GM12878 (cell line): ENCODE data around the gene OPN1MW3. TPM values are rescaled to one million over a fixed set of nuclear protein-coding genes. Genes with fewer than 3 reads are reported as not detected.

Source experiments
- ATAC-seq: fragments of 200-7000 bp; cut with Tn5 transposase; 3 replicates; pipeline ENCODE4 v1.9.1; 2020; ENCODE audit warnings: mild to moderate bottlenecking, moderate library complexity
- BruUV-seq: library from RNA; stranded (reverse); fragments of 400-500 nt; replicated peaks from 2 replicates; lab custom pipeline; 2021; lab: Mats Ljungman, UMichigan
- CTCF ChIA-PET: fragments of 300-600 bp; sonication (Branson Sonifier 250); formaldehyde crosslinking; extraction: SDS; loops from one replicate; lab custom pipeline; 2021; ENCODE audit warnings: inconsistent platforms; lab: Yijun Ruan, JAX
- POLR2A ChIA-PET: fragments of 350-600 bp; formaldehyde crosslinking; extraction: SDS; loops from one replicate; lab custom pipeline; 2021; ENCODE audit warnings: inconsistent platforms; lab: Charles Lee
- RAD21 ChIA-PET: fragments of 300-600 bp; sonication (Branson Sonifier 250); formaldehyde crosslinking; loops from one replicate; lab custom pipeline; 2023; ENCODE audit warnings: antibody characterized with exemption; ENCODE audit not compliant: unreplicated experiment; lab: Charles Lee
- SMC1A ChIA-PET: fragments of 300-600 bp; sonication (Branson Sonifier 250); formaldehyde crosslinking; loops from one replicate; lab custom pipeline; 2023; ENCODE audit not compliant: unreplicated experiment, uncharacterized antibody; lab: Charles Lee
- DNase-seq: peaks from one replicate; pipeline ENCODE4 v3.0.0-alpha.2; 2011; ENCODE audit warnings: low read depth, low spot score
- FAIRE-seq: peaks from 3 replicates; lab custom pipeline; 2011; peaks lifted over from hg19 to GRCh38; lab: Jason Lieb, UNC
- H2AFZ ChIP-seq: 2 replicates; pipeline ENCODE4 v1.6.0; 2011; ENCODE audit warnings: low read depth, low read length, control low read depth; ENCODE audit not compliant: control insufficient read depth
- H3K27ac ChIP-seq: 2 replicates; pipeline ENCODE4 v1.5.1; 2011; ENCODE audit warnings: control low read depth; ENCODE audit not compliant: control insufficient read depth, insufficient read depth
- H3K27me3 ChIP-seq, 2 experiments: replicated peaks in 1 of 2; 2 replicates each; pipeline versions ENCODE4 v1.6.0 to v1.6.1; 2011; ENCODE audit warnings: low read length in 1 of 2; ENCODE audit not compliant: control insufficient read depth in 2 of 2, insufficient read depth in 2 of 2
- H3K36me3 ChIP-seq, 2 experiments: 2 replicates each; pipeline ENCODE4 v1.5.1; 2011; ENCODE audit warnings: low read length in 1 of 2; ENCODE audit not compliant: control insufficient read depth in 2 of 2, insufficient read depth in 2 of 2
- H3K4me1 ChIP-seq: 2 replicates; pipeline ENCODE4 v1.6.1; 2011; ENCODE audit warnings: mild to moderate bottlenecking, low read length, moderate library complexity, mixed read lengths; ENCODE audit not compliant: control insufficient read depth, insufficient read depth
- H3K4me2 ChIP-seq: 2 replicates; pipeline ENCODE4 v1.6.0; 2011; ENCODE audit warnings: control low read depth; ENCODE audit not compliant: control insufficient read depth, insufficient read depth
- H3K4me3 ChIP-seq: fragments of 200-600 bp; sonication (generic); 2 replicates; pipeline ENCODE4 v1.5.1; 2016
- H3K79me2 ChIP-seq: 2 replicates; pipeline ENCODE4 v1.6.0; 2011; ENCODE audit warnings: low read length; ENCODE audit not compliant: control insufficient read depth, insufficient read depth
- H3K9ac ChIP-seq: 2 replicates; pipeline ENCODE4 v1.8.0; 2011; ENCODE audit warnings: low read length, control low read depth, mixed read lengths; ENCODE audit not compliant: control insufficient read depth, insufficient read depth
- H3K9me3 ChIP-seq: replicated peaks from 3 replicates; pipeline ENCODE4 v1.5.1; 2011; ENCODE audit warnings: mild to moderate bottlenecking, low read length; ENCODE audit not compliant: control insufficient read depth, insufficient read depth
- H4K20me1 ChIP-seq: 2 replicates; pipeline ENCODE4 v1.6.0; 2011; ENCODE audit not compliant: control insufficient read depth, insufficient read depth
- BHLHE40 ChIP-seq, 2 experiments: fragments of 450-650 bp in 1 of 2; IDR thresholded peaks; 2 replicates each; pipeline ENCODE4 v1.6.1; 2011 to 2017; ENCODE audit warnings: low read depth in 2 of 2, borderline replicate concordance in 1 of 2, improper control_type of control experiment in 1 of 2, low read length in 1 of 2, mild to moderate bottlenecking in 1 of 2
- CBX3 ChIP-seq: fragments of 200-600 bp; sonication (generic); IDR thresholded peaks from 2 replicates; pipeline ENCODE4 v1.6.1; 2016; ENCODE audit warnings: low read depth, borderline replicate concordance
- CBX5 ChIP-seq: sonication (generic); IDR thresholded peaks from 2 replicates; pipeline ENCODE4 v1.6.1; 2016; ENCODE audit warnings: low read depth, moderate library complexity, mild to moderate bottlenecking, inconsistent platforms
- NR2C2 ChIP-seq: IDR thresholded peaks from 2 replicates; pipeline ENCODE4 v1.6.1; 2011; ENCODE audit warnings: borderline replicate concordance, low read depth; ENCODE audit not compliant: control insufficient read depth, insufficient read length
- POU2F2 ChIP-seq: IDR thresholded peaks from 3 replicates; pipeline ENCODE4 v1.6.1; 2011; ENCODE audit warnings: low read depth, mild to moderate bottlenecking, low read length, borderline replicate concordance
- RAD21 ChIP-seq: IDR thresholded peaks from 2 replicates; pipeline ENCODE4 v1.6.1; 2011; ENCODE audit warnings: mild to moderate bottlenecking, low read depth, low read length, moderate library complexity; ENCODE audit not compliant: insufficient read depth
- SIN3A ChIP-seq: IDR thresholded peaks from 2 replicates; pipeline ENCODE4 v1.6.1; 2012; ENCODE audit warnings: low read depth, low read length, improper control_type of control experiment
- SMARCA5 ChIP-seq: fragments of 450-650 bp; IDR thresholded peaks from 2 replicates; pipeline ENCODE4 v1.6.1; 2017; ENCODE audit warnings: mild to moderate bottlenecking
- SMC3 ChIP-seq: IDR thresholded peaks from 2 replicates; pipeline ENCODE4 v1.6.1; 2011; ENCODE audit warnings: low read length, improper control_type of control experiment, borderline replicate concordance
- TAF1 ChIP-seq: IDR thresholded peaks from 2 replicates; pipeline ENCODE4 v1.6.1; 2011; ENCODE audit warnings: mild to moderate bottlenecking, low read depth, low read length, borderline replicate concordance
- TARDBP ChIP-seq: IDR thresholded peaks from 2 replicates; pipeline ENCODE4 v1.6.1; 2016; ENCODE audit warnings: borderline replicate concordance
- ZNF217 ChIP-seq: fragments of 450-650 bp; IDR thresholded peaks from 2 replicates; pipeline ENCODE4 v1.6.1; 2017; ENCODE audit warnings: antibody characterized with exemption, mild to moderate bottlenecking
- ZNF622 ChIP-seq: fragments of 450-650 bp; IDR thresholded peaks from 2 replicates; pipeline ENCODE4 v1.6.1; 2017; ENCODE audit warnings: mild to moderate bottlenecking, inconsistent platforms
- WGBS: methylation state at CpG from one replicate; pipeline ENCODE4 v1.1.6; 2016; ENCODE audit warnings: low lambda C conversion rate; ENCODE audit not compliant: insufficient replicate concordance, insufficient coverage; ENCODE audit errors: missing lambda C conversion rate; 5-methylcytosine and 5-hydroxymethylcytosine counted together
- in situ Hi-C: fragments of 300-500 bp; cut with MboI; formaldehyde crosslinking; loops from 9 replicates; pipeline ENCODE4 v1.14.3; 2018; ENCODE audit warnings: mixed read lengths
- intact Hi-C: fragments of 100-400 bp; cut with micrococcal nuclease; formaldehyde crosslinking; loops from one replicate; pipeline ENCODE4 v1.14.2; 2022; ENCODE audit not compliant: unreplicated experiment
- polyA plus RNA-seq, 11 experiments: library from polyadenylated mRNA; depleted of rRNA in 4 of 11; unstranded in 6 of 11; stranded (reverse) in 5 of 11; fragments of >200 nt; fragmentation: Nextera tagmentation in 4 of 11; fragmentation: Illumina TruSeq in 1 of 11; extraction: Ambion mirVana in 4 of 11; extraction: Trizol in 1 of 11; gene quantifications; 1 replicate in 1 of 11; 2 replicates in 10 of 11; pipeline versions ENCODE4 v1.2.1 to v1.2.3, GENCODE V29; 2011 to 2016; ENCODE audit warnings: inconsistent platforms in 2 of 11, missing spikeins in 2 of 11, low read depth in 1 of 11
- total RNA-seq, 4 experiments: library from RNA; depleted of rRNA in 3 of 4; stranded (reverse); fragments of >200 nt in 3 of 4; fragmentation: Illumina TruSeq in 1 of 4; extraction: Trizol in 1 of 4; gene quantifications; 2 replicates each; pipeline versions ENCODE4 v1.2.1 to v1.2.3, GENCODE V29; 2013 to 2021
- TF ChIP-seq, protein P1 (sequence below): fragments of 450-650 bp; formaldehyde crosslinking; IDR thresholded peaks from 2 replicates; pipeline ENCODE4 v1.4.0; 2020; ENCODE audit warnings: mild to moderate bottlenecking, moderate library complexity
- TF ChIP-seq, protein P2 (sequence below): fragments of 450-650 bp; IDR thresholded peaks from 2 replicates; pipeline ENCODE4 v1.6.1; 2016; ENCODE audit warnings: mild to moderate bottlenecking
- TF ChIP-seq, protein P3 (sequence below), 3 experiments: IDR thresholded peaks in 2 of 3; conservative IDR thresholded peaks in 1 of 3; 2 replicates each; pipeline ENCODE4 v1.5.1; 2011; ENCODE audit warnings: low read depth in 3 of 3, low read length in 3 of 3, mild to moderate bottlenecking in 3 of 3, control low read depth in 2 of 3, moderate library complexity in 2 of 3, inconsistent platforms in 1 of 3, mixed read lengths in 1 of 3; ENCODE audit not compliant: control insufficient read depth in 2 of 3, insufficient read depth in 1 of 3; ENCODE audit errors: extremely low read depth in 1 of 3

OPN1MW3 gene
- total and polyA plus RNA-seq, 10 of the 15 experiments (the other 5 are each of a cell fraction or from before 2014, with no cell fraction given): not detected

DNA sequence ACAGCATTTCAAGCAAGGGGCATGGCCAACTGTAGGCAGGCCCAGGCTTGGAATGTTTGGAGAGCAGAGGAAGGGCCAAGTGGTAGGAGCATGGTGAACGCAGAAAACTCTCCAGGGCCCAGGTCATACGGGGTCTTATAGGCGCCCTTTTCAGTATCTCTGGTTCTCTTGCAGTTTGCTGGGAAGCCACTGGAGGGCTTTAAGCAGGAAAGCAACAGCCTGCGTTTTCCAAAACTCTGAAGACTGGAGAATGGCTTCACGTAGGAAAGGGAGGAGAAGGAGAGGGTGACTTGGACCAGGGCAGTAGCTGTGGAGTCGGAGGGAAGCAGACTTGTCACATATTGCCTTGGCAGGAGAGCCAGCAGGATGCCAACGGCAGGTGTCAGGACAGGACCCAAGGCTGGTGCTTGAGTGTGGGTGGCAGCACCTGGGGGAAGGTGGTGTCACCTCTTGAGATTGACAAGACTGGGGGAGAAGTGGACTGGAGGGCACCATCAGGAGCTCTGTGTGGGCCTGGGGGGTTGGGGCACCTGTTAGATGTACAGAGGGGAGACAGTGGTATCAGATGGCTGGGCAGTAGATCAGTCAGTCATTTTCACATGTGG, 60.1 kb downstream of the OPN1MW3 start:
- in situ Hi-C loops (loop anchor here (25.0 kb wide), 1 partner anchor 180 kb away; the partner anchor contains the start of gene OPN1LW), intact Hi-C loops (loop anchor here (2.0 kb wide), 1 partner anchor 217 kb away; no protein-coding TSS in a partner anchor)
- ChIA-PET RAD21 (no interaction called here), POLR2A (interaction anchor here (0.6 kb wide), 1 partner anchor 78 kb away, joined by 4 read pairs; no protein-coding TSS in a partner anchor), CTCF (interaction anchor here (1.2 kb wide), 1 partner anchor 16 kb away, joined by 3 read pairs; no protein-coding TSS in a partner anchor), SMC1A (no interaction called here)
- Histone ChIP-seq H3K36me3 (no peaks in the 10 kb centered on the region), H3K9me3 (no peaks in the 10 kb centered on the region; the same call in 2 of the 3 replicates), H3K4me2 (no peak overlapping the region), H3K4me1 (peaks cover 16% of the 10 kb centered on the region), H3K27me3 (no peaks in the 10 kb centered on the region), H3K4me3 (no peak overlapping the region), H4K20me1 (no peaks in the 10 kb centered on the region), H3K79me2 (no peaks in the 10 kb centered on the region), H3K9ac (no peak overlapping the region), H2AFZ (no peak overlapping the region), H3K27ac (no peak overlapping the region)
- BruUV-seq: no TSS peak
- ATAC-seq (no peak), DNase-seq (no peak), FAIRE-seq (no peak)
- TF ChIP-seq CBX5: no peak
- TF ChIP-seq, protein P1, sequence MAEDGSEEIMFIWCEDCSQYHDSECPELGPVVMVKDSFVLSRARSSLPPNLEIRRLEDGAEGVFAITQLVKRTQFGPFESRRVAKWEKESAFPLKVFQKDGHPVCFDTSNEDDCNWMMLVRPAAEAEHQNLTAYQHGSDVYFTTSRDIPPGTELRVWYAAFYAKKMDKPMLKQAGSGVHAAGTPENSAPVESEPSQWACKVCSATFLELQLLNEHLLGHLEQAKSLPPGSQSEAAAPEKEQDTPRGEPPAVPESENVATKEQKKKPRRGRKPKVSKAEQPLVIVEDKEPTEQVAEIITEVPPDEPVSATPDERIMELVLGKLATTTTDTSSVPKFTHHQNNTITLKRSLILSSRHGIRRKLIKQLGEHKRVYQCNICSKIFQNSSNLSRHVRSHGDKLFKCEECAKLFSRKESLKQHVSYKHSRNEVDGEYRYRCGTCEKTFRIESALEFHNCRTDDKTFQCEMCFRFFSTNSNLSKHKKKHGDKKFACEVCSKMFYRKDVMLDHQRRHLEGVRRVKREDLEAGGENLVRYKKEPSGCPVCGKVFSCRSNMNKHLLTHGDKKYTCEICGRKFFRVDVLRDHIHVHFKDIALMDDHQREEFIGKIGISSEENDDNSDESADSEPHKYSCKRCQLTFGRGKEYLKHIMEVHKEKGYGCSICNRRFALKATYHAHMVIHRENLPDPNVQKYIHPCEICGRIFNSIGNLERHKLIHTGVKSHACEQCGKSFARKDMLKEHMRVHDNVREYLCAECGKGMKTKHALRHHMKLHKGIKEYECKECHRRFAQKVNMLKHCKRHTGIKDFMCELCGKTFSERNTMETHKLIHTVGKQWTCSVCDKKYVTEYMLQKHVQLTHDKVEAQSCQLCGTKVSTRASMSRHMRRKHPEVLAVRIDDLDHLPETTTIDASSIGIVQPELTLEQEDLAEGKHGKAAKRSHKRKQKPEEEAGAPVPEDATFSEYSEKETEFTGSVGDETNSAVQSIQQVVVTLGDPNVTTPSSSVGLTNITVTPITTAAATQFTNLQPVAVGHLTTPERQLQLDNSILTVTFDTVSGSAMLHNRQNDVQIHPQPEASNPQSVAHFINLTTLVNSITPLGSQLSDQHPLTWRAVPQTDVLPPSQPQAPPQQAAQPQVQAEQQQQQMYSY: no peak
- no peak for TF ChIP-seq SMARCA5
- TF ChIP-seq POU2F2: no peak
- TF ChIP-seq NR2C2: no peak
- TF ChIP-seq, protein P2, sequence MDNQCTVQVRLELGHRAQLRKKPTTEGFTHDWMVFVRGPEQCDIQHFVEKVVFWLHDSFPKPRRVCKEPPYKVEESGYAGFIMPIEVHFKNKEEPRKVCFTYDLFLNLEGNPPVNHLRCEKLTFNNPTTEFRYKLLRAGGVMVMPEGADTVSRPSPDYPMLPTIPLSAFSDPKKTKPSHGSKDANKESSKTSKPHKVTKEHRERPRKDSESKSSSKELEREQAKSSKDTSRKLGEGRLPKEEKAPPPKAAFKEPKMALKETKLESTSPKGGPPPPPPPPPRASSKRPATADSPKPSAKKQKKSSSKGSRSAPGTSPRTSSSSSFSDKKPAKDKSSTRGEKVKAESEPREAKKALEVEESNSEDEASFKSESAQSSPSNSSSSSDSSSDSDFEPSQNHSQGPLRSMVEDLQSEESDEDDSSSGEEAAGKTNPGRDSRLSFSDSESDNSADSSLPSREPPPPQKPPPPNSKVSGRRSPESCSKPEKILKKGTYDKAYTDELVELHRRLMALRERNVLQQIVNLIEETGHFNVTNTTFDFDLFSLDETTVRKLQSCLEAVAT: no peak
- no peak for TF ChIP-seq TAF1
- no peak for TF ChIP-seq SIN3A
- TF ChIP-seq TARDBP: no peak
- peak; percentile 26; the same call in 1 of the 2 replicates for TF ChIP-seq SMC3
- TF ChIP-seq, protein P3, sequence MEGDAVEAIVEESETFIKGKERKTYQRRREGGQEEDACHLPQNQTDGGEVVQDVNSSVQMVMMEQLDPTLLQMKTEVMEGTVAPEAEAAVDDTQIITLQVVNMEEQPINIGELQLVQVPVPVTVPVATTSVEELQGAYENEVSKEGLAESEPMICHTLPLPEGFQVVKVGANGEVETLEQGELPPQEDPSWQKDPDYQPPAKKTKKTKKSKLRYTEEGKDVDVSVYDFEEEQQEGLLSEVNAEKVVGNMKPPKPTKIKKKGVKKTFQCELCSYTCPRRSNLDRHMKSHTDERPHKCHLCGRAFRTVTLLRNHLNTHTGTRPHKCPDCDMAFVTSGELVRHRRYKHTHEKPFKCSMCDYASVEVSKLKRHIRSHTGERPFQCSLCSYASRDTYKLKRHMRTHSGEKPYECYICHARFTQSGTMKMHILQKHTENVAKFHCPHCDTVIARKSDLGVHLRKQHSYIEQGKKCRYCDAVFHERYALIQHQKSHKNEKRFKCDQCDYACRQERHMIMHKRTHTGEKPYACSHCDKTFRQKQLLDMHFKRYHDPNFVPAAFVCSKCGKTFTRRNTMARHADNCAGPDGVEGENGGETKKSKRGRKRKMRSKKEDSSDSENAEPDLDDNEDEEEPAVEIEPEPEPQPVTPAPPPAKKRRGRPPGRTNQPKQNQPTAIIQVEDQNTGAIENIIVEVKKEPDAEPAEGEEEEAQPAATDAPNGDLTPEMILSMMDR (IDR thresholded peaks at IDR 0.05 in 2 of 3, conservative IDR thresholded peaks at IDR 0.05 in 1 of 3; ENCODE audit: control insufficient read depth in 2 of 3, extremely low read depth in 1 of 3, insufficient read depth in 1 of 3, low read depth in 3 of 3, low read length in 3 of 3): peak; percentile 14 to 44 (median 39); a peak in 2 of 6 replicates
- no peak for TF ChIP-seq ZNF622
- no peak for TF ChIP-seq ZNF217
- TF ChIP-seq RAD21: 0 out of 2 replicates have a peak, but pooled peaks have one; percentile 13
- TF ChIP-seq BHLHE40 (IDR thresholded peaks at IDR 0.05; ENCODE audit: borderline replicate concordance in 1 of 2, low read depth in 2 of 2, low read length in 1 of 2): no peak
- no peak for TF ChIP-seq CBX3
- WGBS: 37% methylated on average over 7 of the region's 7 CpGs
